SJSA1 (cell line): Measurements from ENCODE around the gene TMEM273. TPM values are rescaled to one million over a fixed set of nuclear protein-coding genes. Genes with fewer than 3 reads are reported as not detected.

ENCODE experiments used
- DNase-seq, 2 experiments: peaks; one replicate each; pipeline ENCODE4 v3.0.0-alpha.2; 2015 to 2020; ENCODE audit warnings: low spot score in 2 of 2, low read depth in 1 of 2
- H3K27ac ChIP-seq: fragments of 250-450 bp; sonication (Bioruptor Pico); 2 replicates; pipeline ENCODE4 v1.5.1; 2020; ENCODE audit warnings: mild to moderate bottlenecking, moderate library complexity
- H3K27me3 ChIP-seq: fragments of 250-450 bp; sonication (Bioruptor Pico); replicated peaks from 2 replicates; pipeline ENCODE4 v1.5.1; 2020; ENCODE audit warnings: mild to moderate bottlenecking, moderate library complexity
- H3K36me3 ChIP-seq: fragments of 250-450 bp; sonication (Bioruptor Pico); 2 replicates; pipeline ENCODE4 v1.5.1; 2020; ENCODE audit warnings: mild to moderate bottlenecking
- H3K4me1 ChIP-seq: fragments of 250-450 bp; sonication (Bioruptor Pico); replicated peaks from 2 replicates; pipeline ENCODE4 v1.6.1; 2021; ENCODE audit warnings: mild to moderate bottlenecking
- H3K4me3 ChIP-seq: fragments of 250-450 bp; sonication (Bioruptor Pico); 2 replicates; pipeline ENCODE4 v1.5.1; 2020; ENCODE audit warnings: mild to moderate bottlenecking
- H3K9me3 ChIP-seq: fragments of 250-450 bp; sonication (Bioruptor Pico); replicated peaks from 2 replicates; pipeline ENCODE4 v1.5.1; 2020; ENCODE audit warnings: mild to moderate bottlenecking
- total RNA-seq: library from RNA; depleted of rRNA; stranded (reverse); fragments of >200 nt; shearing (Covaris generic); gene quantifications from 2 replicates; pipeline ENCODE4 v1.2.3, GENCODE V29; 2014; rRNA removed

Gene TMEM273, protein sequence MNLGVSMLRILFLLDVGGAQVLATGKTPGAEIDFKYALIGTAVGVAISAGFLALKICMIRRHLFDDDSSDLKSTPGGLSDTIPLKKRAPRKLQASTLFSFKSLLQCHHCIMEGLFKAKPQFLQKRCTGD
- not detected in 2 replicates for total RNA-seq

DNA sequence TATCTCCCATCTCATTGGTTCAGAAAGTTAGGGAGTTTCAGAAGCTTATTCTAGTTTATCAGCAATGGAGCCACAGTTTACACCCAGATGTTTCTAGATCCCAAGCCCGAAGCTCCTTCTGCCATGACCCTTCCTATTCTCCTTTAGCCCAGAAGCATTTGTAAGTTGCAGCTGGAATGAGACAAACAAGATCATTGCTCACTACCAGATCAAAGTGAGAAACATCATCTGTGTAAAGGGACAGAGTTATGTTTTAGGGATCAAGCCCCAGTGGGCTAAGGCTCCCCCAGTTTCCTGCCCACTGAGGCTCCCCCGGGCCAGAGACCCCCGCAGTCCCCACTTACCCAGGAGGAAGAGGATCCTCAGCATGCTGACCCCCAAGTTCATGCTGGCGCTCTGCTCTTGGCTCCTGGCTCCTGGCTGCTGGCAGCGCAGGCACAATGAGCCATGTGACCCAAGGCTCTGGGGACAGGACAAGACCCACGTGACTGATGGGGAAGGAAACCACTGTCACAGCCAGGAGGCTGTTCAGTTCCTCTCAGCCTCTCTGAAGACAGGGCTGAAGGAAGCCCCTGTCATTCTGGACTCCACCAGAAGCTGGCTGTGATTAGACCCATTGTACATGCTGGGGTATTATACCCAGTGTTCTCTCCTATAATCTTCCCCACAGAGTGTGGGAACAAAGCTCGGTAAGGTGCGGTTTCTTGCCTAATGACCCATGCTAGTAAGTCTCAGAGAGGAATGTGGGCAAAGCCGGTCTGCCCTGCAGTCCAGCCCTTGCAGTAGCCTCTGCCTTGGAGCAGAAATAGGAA is at the start of gene TMEM273:
Gene TMEM273, minus strand, starts transcription at position 442 of the 812 bp plus-strand sequence. Its CDS starts 55 bp downstream, at position 387.
- Histone ChIP-seq H3K27ac (no peak within 1 kb of the TSS), H3K27me3 (no peaks in the 10 kb centered on the region), H3K9me3 (no peaks in the 10 kb centered on the region), H3K4me3 (no peak within 1 kb of the TSS), H3K4me1 (no peaks in the 10 kb centered on the region), H3K36me3 (no peaks in the 10 kb centered on the region)
- DNase-seq, result no peak

DNA sequence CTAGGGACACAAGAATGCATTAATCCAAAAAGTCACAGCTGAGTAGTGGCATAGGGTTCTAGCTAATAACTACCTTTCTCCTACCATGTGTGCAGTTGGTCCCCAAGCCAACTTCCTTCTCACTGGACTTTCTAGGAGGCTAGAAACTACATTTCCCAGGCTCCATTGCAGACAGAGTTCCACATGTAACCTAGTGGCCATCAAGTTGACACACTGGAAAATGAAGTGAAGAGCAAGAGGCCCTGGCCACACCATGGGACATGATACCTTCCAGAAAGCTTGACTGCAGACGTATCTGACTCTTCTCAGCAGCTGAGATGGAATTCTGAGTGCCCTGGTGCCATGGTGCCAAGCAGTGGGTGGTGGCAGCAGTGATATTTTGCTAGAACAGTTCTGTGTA is 49.8 kb upstream of the TMEM273 start:
- no peak for DNase-seq
- no peak overlapping the region for H3K27ac ChIP-seq
- 0 out of 2 replicates have a peak, but pooled peaks cover 2% of the 10 kb centered on the region for H3K27me3 ChIP-seq
- H3K36me3 ChIP-seq, result no peaks in the 10 kb centered on the region
- no peak overlapping the region for H3K4me3 ChIP-seq
- no peaks in the 10 kb centered on the region for H3K4me1 ChIP-seq
- H3K9me3 ChIP-seq, result no peaks in the 10 kb centered on the region

DNA sequence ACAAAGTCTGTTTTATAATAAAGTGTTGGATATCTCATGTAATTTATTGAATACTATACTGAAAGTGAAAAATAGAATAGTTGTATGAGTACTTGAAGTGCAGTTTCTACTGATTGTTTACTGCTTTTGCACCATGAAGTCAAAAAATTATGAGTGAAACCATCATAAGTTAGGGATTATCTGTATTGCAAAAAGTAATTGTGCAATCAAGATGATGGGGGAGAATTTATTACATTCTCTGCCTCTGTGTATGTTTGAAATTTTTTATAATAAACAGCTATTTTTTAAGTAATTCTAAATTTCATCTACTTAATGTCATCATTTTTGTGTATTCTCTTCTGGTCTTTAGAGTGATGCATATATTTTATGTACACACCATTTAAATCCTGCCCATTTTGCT is 47.2 kb upstream of the TMEM273 start:
- no peak for DNase-seq
- 0 out of 2 replicates have a peak, but pooled peaks cover 2% of the 10 kb centered on the region for H3K27me3 ChIP-seq
- H3K36me3 ChIP-seq, result no peaks in the 10 kb centered on the region

DNA sequence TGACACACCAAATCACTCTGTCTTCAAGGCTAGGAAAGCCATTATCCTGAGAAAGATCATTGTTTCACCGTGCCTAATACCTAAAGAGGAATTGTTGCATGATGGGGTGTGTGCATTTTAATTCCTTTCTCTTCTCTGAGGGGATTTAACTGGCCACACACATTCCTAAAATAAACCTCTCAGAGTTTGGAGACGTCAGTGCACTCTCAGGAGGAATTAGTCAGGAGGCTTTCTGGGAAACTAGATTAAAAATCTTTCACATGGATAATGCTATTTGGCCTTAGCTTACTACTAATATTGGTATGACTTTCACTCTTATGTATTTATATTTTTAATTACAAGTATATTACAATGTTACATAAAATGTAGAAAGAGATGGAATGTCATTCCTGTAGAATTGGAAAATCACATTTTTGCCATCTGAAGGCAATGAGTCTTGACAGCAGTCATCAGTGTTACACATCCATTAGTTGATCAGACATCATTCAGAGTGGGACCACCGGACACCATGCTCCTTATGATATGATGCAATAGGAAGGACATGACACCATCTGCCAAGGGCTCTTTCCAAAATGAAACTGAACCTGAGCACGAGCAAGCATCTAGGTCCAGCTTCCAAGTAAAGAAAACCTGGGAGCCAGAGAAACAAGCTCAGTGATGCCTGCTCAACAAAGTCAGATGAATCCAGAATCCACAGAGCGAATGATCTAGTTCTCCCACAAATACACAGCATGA is 43.1 kb upstream of the TMEM273 start:
- Histone ChIP-seq H3K36me3 (no peaks in the 10 kb centered on the region), H3K27me3 (no peaks in the 10 kb centered on the region), H3K4me1 (no peaks in the 10 kb centered on the region), H3K9me3 (no peaks in the 10 kb centered on the region), H3K4me3 (no peak overlapping the region), H3K27ac (no peak overlapping the region)
- no peak for DNase-seq

More for the DNA sequence above, 47.2 kb upstream of the TMEM273 start:
- H3K4me3 ChIP-seq, result no peak overlapping the region
- no peaks in the 10 kb centered on the region for H3K9me3 ChIP-seq
- no peak overlapping the region for H3K27ac ChIP-seq
- H3K4me1 ChIP-seq, result no peaks in the 10 kb centered on the region

DNA sequence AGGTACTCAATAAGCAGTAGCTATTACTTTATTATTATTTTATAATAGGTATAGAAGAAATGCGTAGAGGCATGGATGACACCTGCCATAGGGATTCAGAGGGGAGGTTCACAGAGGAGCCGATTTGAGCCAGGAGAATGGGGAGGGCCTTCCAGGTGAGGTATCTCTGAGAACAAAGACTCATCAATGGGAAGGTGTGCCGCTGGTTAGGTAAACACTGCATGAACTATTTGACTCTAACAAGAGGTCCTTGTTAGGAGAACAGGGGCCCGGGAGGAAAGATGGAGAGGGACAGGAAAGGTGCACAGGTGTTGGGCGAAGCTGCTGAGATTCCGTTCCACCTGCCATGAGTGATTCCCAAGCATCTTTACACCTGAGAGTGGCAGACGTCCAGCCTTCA is 41.8 kb upstream of the TMEM273 start:
- Histone ChIP-seq H3K4me1 (no peaks in the 10 kb centered on the region), H3K4me3 (no peak overlapping the region), H3K36me3 (no peaks in the 10 kb centered on the region), H3K27ac (no peak overlapping the region), H3K9me3 (no peaks in the 10 kb centered on the region), H3K27me3 (no peaks in the 10 kb centered on the region)
- DNase-seq, result no peak

DNA sequence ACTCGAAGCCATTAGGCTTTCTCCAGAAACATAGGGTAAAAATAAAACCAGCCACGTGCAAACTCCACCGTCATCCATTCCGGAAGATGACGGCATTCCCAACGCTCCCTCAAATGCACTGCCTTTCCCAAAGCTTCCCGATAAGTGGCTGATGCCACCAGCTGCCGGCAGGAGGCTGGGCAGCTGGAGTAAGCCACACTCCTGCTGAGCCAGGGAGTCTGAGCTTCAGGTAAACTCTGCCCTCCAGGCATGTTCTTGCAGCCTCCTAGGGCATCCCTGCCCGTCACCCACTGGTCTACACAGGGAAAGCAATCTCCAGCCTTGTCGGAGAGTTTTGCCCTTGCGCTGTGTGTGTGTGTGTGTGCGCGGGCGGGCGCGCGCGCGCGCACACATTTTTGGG is 40.5 kb upstream of the TMEM273 start:
- no peak overlapping the region for H3K4me3 ChIP-seq
- no peaks in the 10 kb centered on the region for H3K36me3 ChIP-seq
- no peak overlapping the region for H3K27ac ChIP-seq
- H3K27me3 ChIP-seq, result no peaks in the 10 kb centered on the region
- DNase-seq, result no peak
- no peaks in the 10 kb centered on the region for H3K9me3 ChIP-seq
- no peaks in the 10 kb centered on the region for H3K4me1 ChIP-seq

DNA sequence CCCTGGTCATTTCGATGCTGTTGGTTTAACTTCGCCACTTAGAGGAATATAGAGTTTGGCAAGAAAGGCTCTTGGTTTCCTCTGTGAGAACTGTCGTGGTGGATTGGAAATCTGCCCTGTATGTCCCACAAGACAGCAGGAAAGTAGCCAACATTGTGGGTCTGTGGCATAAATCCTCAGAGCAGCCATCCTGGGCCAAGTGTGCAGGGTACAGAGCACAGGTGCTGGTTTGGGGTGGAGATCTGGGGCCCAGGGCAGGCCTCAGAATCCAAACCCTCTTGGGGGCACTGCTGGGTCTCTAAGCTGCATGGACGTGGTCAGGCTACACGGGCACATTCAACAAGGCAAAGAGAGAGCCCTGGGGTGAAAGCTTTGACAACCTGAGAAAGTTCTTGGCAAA is 39.2 kb upstream of the TMEM273 start:
- Histone ChIP-seq H3K4me3 (no peak overlapping the region), H3K27ac (no peak overlapping the region), H3K4me1 (no peaks in the 10 kb centered on the region), H3K9me3 (no peaks in the 10 kb centered on the region), H3K36me3 (no peaks in the 10 kb centered on the region), H3K27me3 (no peaks in the 10 kb centered on the region)
- no peak for DNase-seq

DNA sequence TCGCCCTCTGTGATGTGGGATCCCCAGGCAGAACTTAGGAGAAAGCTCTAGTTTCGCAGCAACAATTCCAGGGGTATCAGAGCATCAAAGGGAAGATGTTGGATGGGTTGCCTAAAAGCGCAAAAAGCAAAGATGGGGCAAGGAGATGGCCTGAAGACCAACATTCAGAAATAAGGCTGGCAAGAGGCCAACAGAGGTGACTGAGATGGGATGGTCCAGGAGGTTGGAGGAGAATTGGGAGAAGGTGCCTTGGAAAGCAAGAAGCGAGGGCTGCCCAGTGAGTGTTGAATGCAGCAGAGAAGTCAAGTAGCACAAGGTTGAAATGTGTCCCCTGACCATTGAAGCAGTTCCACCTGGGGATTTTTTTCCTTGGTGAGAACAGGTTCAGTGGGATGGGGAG is 38.4 kb upstream of the TMEM273 start:
- no peak overlapping the region for H3K27ac ChIP-seq
- no peaks in the 10 kb centered on the region for H3K4me1 ChIP-seq
- H3K27me3 ChIP-seq, result no peaks in the 10 kb centered on the region
- H3K4me3 ChIP-seq, result no peak overlapping the region
- no peaks in the 10 kb centered on the region for H3K9me3 ChIP-seq
- H3K36me3 ChIP-seq, result no peaks in the 10 kb centered on the region
- DNase-seq, result no peak

DNA sequence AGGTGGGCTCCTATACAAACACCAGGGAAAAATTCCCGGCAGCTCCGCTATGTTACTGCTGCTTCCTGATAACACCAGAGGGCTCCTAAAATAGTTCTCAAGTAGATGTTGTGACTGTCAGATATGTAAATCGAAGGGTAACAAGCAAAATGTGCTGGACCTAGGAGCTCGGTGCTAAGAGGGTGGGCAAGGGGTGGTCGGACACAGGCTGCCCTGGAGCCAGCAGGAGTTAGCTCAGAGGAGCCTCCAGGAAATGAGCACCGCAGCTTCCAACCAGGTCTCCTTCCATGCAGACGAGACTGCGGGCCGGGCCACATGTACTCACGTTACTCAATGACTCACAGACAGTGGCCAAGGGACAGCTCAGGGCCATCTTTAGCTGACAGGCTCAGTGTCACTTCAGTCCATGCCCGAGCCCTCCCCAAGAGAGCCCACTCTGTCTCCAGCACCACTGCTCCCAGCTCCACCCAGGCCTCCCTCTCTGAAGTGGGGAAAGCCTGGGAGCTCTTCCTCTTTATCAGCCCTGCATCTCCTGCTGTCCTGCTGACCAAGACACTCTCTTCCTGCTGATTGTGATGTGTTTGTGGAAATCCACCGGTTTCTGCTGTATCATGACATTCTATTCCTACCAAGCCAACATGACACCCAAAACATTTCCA is 37.2 kb upstream of the TMEM273 start:
- DNase-seq, result no peak
- no peaks in the 10 kb centered on the region for H3K27me3 ChIP-seq
- no peaks in the 10 kb centered on the region for H3K4me1 ChIP-seq
- no peak overlapping the region for H3K27ac ChIP-seq
- no peak overlapping the region for H3K4me3 ChIP-seq
- H3K9me3 ChIP-seq, result no peaks in the 10 kb centered on the region
- H3K36me3 ChIP-seq, result no peaks in the 10 kb centered on the region

DNA sequence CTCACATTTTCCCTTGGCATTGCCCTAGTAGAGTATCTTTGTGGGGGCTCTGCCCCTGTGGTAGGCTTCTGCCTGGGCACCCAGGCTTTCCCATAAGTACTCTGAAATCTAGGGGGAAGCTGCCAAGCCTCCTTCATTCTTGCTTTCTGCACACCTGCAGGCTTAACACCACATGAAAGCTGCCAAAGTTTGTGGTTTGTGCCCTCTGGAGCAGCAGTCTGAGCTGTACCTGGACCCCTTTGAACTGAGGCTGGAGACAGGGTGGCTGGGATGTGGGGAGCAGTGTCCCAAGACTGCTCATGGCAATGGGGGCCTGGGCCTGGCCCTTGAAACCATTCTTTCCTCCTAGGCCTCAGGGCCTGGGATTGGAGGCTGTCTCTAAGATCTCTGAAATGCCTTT is 35.0 kb upstream of the TMEM273 start:
- DNase-seq, result no peak
- no peaks in the 10 kb centered on the region for H3K36me3 ChIP-seq

DNA sequence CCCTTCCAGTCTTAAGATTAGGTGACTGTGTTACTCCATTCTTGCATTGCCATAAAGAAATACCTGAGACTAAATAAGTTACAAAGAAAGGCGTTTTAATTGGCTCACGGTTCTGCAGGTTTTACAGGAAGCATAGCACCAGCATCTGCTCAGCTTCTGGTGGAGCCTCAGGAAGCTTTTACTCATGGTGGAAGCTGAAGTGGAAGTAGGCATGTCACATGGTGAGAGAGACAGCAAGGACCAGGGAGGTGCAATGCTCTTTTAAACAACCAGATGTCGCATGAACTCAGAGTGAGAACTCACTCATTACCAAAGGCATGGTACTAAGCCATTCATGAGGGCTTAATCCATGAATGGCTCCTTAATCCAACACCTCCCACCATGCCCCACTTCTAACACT is 34.0 kb upstream of the TMEM273 start:
- Histone ChIP-seq H3K36me3 (no peaks in the 10 kb centered on the region), H3K9me3 (no peaks in the 10 kb centered on the region), H3K27ac (no peak overlapping the region), H3K4me3 (no peak overlapping the region), H3K4me1 (0 out of 2 replicates have a peak, but pooled peaks cover 3% of the 10 kb centered on the region), H3K27me3 (no peaks in the 10 kb centered on the region)
- DNase-seq, result no peak

More for the DNA sequence above, 35.0 kb upstream of the TMEM273 start:
- Histone ChIP-seq H3K9me3 (no peaks in the 10 kb centered on the region), H3K4me1 (0 out of 2 replicates have a peak, but pooled peaks cover 3% of the 10 kb centered on the region), H3K4me3 (no peak overlapping the region), H3K27me3 (no peaks in the 10 kb centered on the region), H3K27ac (no peak overlapping the region)

DNA sequence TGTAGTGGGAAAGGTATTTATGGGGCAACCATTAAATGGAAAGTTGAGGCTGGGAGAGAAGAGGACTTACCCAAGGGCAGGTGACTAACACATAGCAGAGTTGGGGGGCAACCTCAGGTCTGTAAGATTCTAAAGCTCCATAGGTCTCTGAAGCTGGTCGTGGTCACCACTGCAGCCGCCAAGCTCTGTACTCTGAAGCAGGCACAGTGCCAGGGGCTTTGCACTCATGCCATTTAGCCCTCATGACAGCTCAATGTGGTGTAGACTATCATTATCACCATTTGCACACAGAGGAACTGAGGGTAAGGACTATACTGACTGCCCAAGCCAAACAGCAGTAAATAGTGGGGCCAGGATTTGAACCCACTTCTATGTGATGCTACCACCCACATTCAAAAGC is 32.5 kb upstream of the TMEM273 start:
- Histone ChIP-seq H3K27me3 (no peaks in the 10 kb centered on the region; the same call in 1 of the 2 replicates), H3K4me3 (no peak overlapping the region), H3K4me1 (0 out of 2 replicates have a peak, but pooled peaks cover 3% of the 10 kb centered on the region), H3K9me3 (no peaks in the 10 kb centered on the region), H3K36me3 (no peaks in the 10 kb centered on the region), H3K27ac (no peak overlapping the region)
- no peak for DNase-seq

DNA sequence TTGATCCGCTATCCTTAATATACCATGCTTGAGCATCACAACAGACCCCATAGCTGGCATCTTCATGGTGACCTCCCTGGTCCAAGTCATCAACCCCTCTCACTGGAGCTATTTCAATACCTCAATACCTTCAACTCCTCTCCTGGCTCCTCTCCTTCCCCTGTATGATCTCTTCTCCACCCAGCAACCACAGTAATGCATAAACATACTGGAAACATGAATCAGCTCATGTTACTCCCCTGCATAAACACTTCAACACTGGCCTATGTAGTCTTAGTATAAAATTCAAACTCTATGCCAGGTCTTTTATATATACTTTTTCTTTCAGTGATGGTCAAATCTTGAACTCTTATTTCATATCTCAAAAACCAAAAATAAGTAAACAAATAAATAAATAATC is 31.8 kb upstream of the TMEM273 start:
- Histone ChIP-seq H3K27me3 (no peaks in the 10 kb centered on the region; the same call in 1 of the 2 replicates), H3K4me3 (no peak overlapping the region), H3K27ac (no peak overlapping the region), H3K36me3 (no peaks in the 10 kb centered on the region), H3K9me3 (no peaks in the 10 kb centered on the region), H3K4me1 (0 out of 2 replicates have a peak, but pooled peaks cover 3% of the 10 kb centered on the region)
- DNase-seq, result no peak
